ENCODE measurements around the gene IFT27.

Gene IFT27

DNA sequence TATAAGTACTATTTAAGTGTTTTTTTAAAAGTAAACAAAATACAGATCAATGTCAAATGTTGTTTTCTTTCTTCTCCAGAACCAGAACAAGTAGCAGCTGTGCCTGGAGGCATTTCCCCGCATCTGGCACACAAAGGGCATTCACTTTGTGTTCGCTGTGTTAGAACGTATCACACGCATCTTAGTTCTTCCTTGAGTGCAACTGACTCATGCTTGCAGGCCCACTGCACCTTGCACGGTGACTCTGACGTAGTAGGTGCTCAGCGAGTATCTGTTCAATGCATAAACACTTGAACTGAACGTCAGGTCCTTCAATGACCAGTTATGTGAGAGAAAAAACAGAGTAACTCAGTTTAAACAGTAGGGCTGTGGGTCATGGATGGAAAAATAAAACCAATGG lies 3.5 kb downstream of the IFT27 start:
- CTCF ChIA-PET, result no interaction called here
- TF ChIP-seq, protein P1, sequence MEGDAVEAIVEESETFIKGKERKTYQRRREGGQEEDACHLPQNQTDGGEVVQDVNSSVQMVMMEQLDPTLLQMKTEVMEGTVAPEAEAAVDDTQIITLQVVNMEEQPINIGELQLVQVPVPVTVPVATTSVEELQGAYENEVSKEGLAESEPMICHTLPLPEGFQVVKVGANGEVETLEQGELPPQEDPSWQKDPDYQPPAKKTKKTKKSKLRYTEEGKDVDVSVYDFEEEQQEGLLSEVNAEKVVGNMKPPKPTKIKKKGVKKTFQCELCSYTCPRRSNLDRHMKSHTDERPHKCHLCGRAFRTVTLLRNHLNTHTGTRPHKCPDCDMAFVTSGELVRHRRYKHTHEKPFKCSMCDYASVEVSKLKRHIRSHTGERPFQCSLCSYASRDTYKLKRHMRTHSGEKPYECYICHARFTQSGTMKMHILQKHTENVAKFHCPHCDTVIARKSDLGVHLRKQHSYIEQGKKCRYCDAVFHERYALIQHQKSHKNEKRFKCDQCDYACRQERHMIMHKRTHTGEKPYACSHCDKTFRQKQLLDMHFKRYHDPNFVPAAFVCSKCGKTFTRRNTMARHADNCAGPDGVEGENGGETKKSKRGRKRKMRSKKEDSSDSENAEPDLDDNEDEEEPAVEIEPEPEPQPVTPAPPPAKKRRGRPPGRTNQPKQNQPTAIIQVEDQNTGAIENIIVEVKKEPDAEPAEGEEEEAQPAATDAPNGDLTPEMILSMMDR (conservative IDR thresholded peaks at IDR 0.05; ENCODE audit: low read depth), result no peak
- H3K27ac ChIP-seq, result no peak overlapping the region

DNA sequence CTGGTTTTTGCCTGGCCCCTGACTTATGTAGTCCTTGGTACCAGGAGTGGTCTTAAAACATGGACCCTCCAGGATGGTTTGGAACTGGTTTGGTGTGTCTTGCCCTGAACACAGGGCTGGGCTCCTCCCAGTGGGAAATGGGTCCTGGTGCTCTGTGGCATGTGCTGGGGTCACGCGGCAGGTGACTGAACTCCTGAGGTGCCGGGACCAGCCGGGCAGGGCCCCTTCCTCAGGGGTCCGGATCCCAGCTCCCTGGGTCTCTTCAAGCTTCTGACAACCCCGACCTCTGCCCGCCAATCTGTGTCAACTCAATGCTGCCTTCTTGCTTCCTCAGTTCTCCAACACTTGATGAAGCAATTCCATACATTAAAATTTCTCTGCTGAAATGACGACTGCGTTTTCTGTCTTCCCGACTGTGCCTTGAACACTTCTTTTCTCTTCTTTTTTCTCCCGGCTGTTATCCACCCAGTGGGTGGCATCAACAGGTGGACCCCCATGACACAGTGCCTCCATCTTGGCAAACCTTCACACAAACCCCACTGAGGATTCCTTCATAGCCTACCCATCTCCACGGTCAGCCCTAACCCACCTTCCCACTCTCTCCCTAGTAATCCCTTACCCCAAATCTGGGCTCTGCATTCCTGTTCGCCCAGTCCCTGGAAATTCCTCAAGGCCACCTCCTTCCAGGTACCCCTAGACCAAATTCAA lies 4.4 kb downstream of the IFT27 start:
- ChIA-PET CTCF (no interaction called here), POLR2A (ENCODE audit: low non-redundant PET) (no interaction called here)
- TF ChIP-seq, protein P1 (conservative IDR thresholded peaks at IDR 0.05; ENCODE audit: low read depth), result no peak
- no peak for DNase-seq (ENCODE audit: low spot score)
- no peak overlapping the region for H3K27ac ChIP-seq

More for the DNA sequence above, 3.5 kb downstream of the IFT27 start:
- no peak for DNase-seq (ENCODE audit: low spot score)
- POLR2A ChIA-PET (ENCODE audit: low non-redundant PET), result no interaction called here

DNA sequence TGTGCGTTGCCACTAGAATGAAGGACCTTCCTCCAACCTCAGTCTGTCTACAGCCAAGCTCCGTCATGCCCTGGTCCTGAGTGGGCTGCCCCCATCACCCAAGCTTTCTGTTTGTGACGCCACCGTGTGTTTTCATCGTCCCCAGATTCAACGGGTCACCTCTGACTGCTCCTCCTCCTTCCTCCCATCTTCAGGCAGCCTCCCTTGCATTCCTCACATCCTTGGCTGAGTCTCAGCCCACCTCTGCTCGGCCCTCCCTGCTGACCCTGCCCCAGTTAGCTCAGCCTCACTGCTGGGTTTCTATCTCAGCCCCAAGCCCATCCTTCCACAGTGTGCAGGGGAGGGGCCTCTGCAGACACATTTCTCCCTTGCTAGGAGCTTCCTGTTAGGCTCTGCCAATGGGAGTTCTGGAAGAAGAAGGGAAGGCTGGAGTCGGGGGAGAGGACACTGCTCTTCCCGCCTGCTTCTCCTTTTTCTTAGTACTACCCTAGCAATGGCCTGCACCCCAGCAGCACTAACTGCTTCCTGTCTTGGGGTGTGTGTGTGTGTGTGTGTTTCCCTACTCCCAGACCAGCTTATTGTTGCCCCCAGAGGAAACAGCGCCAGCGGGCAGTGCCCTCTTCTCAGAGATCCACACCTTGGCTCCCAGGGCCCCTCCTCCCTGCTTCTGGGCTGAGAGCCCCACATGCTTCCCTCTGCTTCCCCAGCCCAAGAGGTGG lies 5.2 kb downstream of the IFT27 start:
- TF ChIP-seq, protein P1 (conservative IDR thresholded peaks at IDR 0.05; ENCODE audit: low read depth), result no peak
- ChIA-PET CTCF (no interaction called here), POLR2A (ENCODE audit: low non-redundant PET) (interaction anchor here (0.6 kb wide), 1 partner anchor 148 kb away, joined by 5 read pairs; no protein-coding TSS in a partner anchor)
- no peak overlapping the region for H3K27ac ChIP-seq
- DNase-seq (ENCODE audit: low spot score), result no peak

DNA sequence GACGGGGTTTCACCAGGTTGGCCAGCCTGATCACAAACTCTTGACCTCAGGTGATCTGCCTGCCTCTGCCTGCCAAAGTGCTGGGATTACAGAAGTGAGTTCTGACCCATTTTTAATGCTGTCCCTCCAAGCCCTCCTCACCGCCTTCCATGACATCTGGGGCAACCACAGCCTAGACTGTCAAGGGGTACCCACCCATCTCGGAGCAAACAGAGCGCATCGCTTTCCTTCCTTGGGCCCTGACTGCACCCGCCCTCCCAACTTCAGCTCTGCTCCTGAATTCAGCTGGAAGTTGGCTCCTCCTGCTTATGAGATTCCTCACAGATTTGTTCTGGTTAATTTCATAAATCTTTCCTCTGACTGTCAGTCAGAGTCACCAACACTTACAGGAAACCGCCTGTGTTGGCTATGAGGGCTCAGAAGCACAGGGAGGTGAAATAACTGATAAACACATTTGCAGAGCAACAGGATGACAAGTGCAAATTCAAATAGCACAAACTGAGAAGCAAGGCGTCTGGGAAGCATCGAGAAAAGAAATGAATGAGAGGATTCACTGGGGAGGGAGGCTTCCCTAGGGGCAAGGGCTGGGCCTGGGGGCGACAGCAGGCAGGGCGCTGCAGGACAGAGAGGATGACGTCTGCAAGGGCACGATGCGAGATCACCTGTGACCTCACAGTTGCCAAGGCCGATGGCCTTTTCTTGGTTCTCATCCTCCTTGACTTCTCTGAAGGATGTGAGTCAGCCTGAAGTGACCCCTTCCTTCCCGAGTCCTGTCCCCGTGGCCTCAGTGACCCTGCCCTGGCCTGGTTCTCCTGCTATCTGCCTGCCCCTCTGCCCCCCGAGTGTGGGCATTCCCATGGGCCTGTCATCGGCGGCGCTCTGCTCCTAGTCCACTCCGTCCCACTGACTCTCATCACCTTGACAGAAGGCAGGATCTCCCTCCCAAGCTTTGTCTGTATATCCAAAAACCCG lies 6.1 kb downstream of the IFT27 start:
- TF ChIP-seq, protein P1 (conservative IDR thresholded peaks at IDR 0.05; ENCODE audit: low read depth), result no peak
- POLR2A ChIA-PET (ENCODE audit: low non-redundant PET), result interaction anchor here (0.6 kb wide), 1 partner anchor 147 kb away, joined by 5 read pairs; no protein-coding TSS in a partner anchor
- CTCF ChIA-PET, result no interaction called here
- no peak overlapping the region for H3K27ac ChIP-seq
- no peak for DNase-seq (ENCODE audit: low spot score)

GRCh38 chr22:36768616-36769015 lies 7.3 kb downstream of the IFT27 start:
- POLR2A ChIA-PET (ENCODE audit: low non-redundant PET), result no interaction called here
- CTCF ChIA-PET, result interaction anchor here (0.6 kb wide), 1 partner anchor 11 kb away, joined by 3 read pairs; no protein-coding TSS in a partner anchor
- TF ChIP-seq, protein P1 (conservative IDR thresholded peaks at IDR 0.05; ENCODE audit: low read depth), result no peak
- H3K27ac ChIP-seq, result no peak overlapping the region
- no peak for DNase-seq (ENCODE audit: low spot score)

- TF ChIP-seq, protein P1 (conservative IDR thresholded peaks at IDR 0.05; ENCODE audit: low read depth), result no peak
- POLR2A ChIA-PET (ENCODE audit: low non-redundant PET), result no interaction called here
- no peak for DNase-seq (ENCODE audit: low spot score)
- CTCF ChIA-PET, result no interaction called here
- H3K27ac ChIP-seq, result no peak overlapping the region
Observed at GRCh38 chr22:36768141-36768540, 7.8 kb downstream of the IFT27 start.

All from RWPE1 (cell line).